NB4 (cell line): ENCODE data around the gene ZNF735.
"Not testable (repeated sequence)": the region's sequence is repeated elsewhere in the genome, so short reads cannot be mapped to it uniquely, and the experiment has no call there.

Experiments used
- DNase-seq: peaks from one replicate; pipeline ENCODE4 v3.0.0; 2010; ENCODE audit warnings: low read depth
- H3K4me3 ChIP-seq: one replicate; pipeline ENCODE4 v1.5.1; 2011; ENCODE audit warnings: mild to moderate bottlenecking, low read depth, low read length, moderate library complexity
- MYC ChIP-seq: IDR thresholded peaks from 2 replicates; pipeline ENCODE4 v1.6.1; 2011; ENCODE audit warnings: low read depth, low read length
- POLR2A ChIP-seq: IDR thresholded peaks from 2 replicates; pipeline ENCODE4 v1.6.1; 2011; ENCODE audit warnings: mild to moderate bottlenecking; ENCODE audit not compliant: insufficient read length; ENCODE audit errors: extremely low read depth
- TF ChIP-seq, protein P1 (sequence below): IDR thresholded peaks from one replicate; pipeline ENCODE4 v1.5.1; 2012; ENCODE audit warnings: low read depth, low read length
- TF ChIP-seq, protein P2 (sequence below): IDR thresholded peaks from 2 replicates; pipeline ENCODE4 v1.6.1; 2011; ENCODE audit warnings: low read depth, low read length

ZNF735 gene

DNA sequence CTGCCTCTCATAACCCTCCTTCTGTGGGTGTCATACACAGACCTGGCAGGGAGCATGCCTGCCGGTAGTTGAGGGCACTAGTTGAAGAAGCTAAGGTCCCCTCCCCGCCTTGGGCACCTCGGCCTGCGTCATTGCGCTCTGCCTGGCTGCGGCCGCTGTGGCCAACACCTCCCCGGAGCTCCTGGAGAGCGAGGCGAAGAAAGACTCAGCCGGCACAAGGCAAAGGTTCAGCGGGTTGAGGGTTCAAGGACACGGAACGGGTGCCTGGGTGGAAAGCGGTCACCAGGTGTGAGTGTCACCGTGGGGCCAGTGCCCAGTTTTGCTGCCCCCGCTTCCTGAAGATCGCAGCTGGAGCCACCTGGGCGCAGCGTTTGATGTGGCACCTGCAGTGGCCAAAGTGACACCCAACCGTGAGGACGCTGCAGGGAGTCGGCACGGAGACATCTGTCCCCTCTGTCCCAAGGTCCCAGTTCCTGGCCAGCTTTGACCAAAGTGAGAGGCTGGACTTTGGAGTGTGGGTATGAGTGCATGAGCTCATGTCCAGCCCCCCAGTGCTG is 14.8 kb upstream of the ZNF735 start:
- no peak for DNase-seq
- H3K4me3 ChIP-seq: no peak overlapping the region
- TF ChIP-seq, protein P1, sequence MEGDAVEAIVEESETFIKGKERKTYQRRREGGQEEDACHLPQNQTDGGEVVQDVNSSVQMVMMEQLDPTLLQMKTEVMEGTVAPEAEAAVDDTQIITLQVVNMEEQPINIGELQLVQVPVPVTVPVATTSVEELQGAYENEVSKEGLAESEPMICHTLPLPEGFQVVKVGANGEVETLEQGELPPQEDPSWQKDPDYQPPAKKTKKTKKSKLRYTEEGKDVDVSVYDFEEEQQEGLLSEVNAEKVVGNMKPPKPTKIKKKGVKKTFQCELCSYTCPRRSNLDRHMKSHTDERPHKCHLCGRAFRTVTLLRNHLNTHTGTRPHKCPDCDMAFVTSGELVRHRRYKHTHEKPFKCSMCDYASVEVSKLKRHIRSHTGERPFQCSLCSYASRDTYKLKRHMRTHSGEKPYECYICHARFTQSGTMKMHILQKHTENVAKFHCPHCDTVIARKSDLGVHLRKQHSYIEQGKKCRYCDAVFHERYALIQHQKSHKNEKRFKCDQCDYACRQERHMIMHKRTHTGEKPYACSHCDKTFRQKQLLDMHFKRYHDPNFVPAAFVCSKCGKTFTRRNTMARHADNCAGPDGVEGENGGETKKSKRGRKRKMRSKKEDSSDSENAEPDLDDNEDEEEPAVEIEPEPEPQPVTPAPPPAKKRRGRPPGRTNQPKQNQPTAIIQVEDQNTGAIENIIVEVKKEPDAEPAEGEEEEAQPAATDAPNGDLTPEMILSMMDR: no peak
- TF ChIP-seq POLR2A (no peak), MYC (no peak)
- TF ChIP-seq, protein P2, sequence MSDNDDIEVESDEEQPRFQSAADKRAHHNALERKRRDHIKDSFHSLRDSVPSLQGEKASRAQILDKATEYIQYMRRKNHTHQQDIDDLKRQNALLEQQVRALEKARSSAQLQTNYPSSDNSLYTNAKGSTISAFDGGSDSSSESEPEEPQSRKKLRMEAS: no peak

DNA sequence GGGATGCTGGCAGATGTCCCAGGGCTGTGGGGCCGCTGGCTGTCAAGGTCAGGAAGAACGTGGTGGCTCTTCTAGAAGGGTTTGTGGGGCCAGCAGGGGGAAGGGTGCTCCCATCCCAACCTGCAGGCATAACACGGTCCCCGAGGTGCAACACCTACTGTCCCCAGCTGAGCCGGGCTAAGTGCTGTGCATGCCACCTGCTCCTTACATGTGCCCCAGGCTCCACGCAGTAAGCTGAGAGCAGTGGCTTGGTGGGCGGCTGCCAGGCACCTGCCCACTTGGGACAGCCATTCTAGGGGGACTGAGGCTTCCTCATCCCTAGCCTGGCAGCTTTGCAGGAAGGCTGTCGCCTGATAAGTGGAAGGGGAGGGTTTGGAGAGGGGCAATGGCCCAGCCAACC is 14.2 kb upstream of the ZNF735 start:
- TF ChIP-seq, protein P2: no peak
- TF ChIP-seq POLR2A: no peak
- TF ChIP-seq, protein P1: no peak
- no peak for TF ChIP-seq MYC
- no peak for DNase-seq
- H3K4me3 ChIP-seq: no peak overlapping the region

DNA sequence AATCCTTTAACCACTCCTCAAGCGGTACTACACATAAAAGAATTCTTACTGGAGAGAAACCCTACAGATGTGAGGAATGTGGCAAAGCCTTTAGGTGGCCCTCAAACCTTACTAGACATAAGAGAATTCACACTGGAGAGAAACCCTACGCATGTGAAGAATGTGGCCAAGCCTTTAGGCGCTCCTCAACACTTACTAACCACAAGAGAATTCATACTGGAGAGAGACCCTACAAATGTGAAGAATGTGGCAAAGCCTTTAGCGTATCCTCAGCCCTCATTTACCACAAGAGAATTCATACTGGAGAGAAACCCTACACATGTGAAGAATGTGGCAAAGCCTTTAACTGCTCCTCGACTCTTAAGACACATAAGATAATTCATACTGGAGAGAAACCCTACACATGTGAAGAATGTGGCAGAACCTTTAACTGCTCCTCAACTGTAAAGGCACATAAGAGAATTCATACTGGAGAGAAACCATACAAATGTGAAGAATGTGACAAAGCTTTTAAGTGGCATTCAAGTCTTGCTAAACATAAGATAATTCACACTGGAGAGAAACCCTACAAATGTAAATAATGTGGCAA is 12.8 kb downstream of the ZNF735 start:
- not testable (repeated sequence) for DNase-seq

DNA sequence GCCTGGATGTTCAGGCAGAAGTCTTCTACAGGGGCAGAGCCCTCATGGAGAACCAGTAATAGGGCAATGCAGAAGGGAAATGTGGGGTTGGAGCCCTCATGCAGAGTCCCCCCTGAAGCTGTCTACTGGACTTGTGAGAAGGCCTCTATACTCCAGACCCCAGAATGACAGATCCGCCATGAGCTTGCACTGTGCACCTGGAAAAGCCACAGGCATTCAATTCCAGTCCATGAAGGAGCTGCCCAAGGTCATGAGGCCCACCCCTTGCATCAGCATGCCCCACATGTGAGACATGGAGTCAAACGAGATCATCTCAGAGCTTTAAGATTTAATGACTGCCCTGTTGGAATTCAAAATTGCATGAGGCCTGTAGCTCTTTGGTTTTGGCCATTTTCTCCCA is 16.4 kb downstream of the ZNF735 start:
- no peak overlapping the region for H3K4me3 ChIP-seq
- TF ChIP-seq, protein P1: no peak
- TF ChIP-seq MYC (no peak), POLR2A (no peak)

More for the DNA sequence above, 12.8 kb downstream of the ZNF735 start:
- H3K4me3 ChIP-seq: not testable (repeated sequence)

DNA sequence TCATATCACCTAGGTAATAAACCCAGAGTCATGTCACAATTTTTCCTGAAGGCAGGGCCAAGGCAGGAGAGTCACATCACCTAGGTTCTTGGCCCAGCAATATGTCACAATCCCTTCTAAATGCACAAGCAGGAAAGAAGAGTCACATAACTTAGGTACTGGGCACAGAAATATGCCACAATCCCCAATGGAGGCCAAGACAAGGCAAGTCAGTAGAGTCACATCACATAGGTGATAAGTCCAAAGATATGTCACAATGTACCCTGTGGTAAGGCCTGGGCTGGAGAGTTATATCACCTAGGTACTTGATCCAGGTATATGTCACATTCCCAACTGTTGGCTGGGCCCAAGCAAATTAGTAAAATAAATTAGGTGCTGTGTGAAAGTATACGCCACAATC is 21.2 kb downstream of the ZNF735 start, which contains the start of gene ZNF679:
TSS of gene ZNF679 (plus strand) at position 301 of the 400 bp plus-strand sequence. CDS start 20,644 bp downstream, outside the sequence.
- H3K4me3 ChIP-seq, DNase-seq: not testable (repeated sequence)

More for the DNA sequence above, 16.4 kb downstream of the ZNF735 start:
- DNase-seq: no peak

DNA sequence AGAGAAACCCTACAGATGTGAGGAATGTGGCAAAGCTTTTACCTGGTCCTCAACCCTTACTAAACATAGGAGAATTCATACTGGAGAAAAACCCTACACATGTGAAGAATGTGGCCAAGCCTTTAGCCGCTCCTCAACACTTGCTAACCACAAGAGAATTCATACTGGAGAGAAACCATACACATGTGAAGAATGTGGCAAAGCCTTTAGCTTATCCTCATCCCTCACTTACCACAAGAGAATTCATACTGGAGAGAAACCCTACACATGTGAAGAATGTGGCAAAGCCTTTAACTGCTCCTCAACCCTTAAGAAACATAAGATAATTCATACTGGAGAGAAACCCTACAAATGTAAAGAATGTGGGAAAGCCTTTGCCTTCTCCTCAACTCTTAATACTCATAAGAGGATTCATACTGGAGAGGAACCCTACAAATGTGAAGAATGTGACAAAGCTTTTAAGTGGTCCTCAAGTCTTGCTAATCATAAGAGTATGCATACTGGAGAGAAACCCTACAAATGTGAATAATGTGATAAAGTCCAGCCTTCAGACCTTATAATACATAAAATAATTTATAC is 59.4 kb downstream of the ZNF735 start:
- no peak overlapping the region for H3K4me3 ChIP-seq
- DNase-seq: no peak
- TF ChIP-seq POLR2A (no peak), MYC (no peak)
- TF ChIP-seq, protein P2: no peak
- TF ChIP-seq, protein P1: no peak
